ENCODE data around the gene MLF2. TPM values are rescaled to one million over a fixed set of nuclear protein-coding genes. Genes with fewer than 3 reads are reported as not detected.
A peak's percentile ranks its signal among the peaks of the same experiment; 100 is the strongest.

Gene MLF2
- total and polyA plus RNA-seq, 2 of the 13 experiments (the other 11 are each of a cell fraction or from before 2014, with no cell fraction given) = 88.1 to 167 TPM

DNA sequence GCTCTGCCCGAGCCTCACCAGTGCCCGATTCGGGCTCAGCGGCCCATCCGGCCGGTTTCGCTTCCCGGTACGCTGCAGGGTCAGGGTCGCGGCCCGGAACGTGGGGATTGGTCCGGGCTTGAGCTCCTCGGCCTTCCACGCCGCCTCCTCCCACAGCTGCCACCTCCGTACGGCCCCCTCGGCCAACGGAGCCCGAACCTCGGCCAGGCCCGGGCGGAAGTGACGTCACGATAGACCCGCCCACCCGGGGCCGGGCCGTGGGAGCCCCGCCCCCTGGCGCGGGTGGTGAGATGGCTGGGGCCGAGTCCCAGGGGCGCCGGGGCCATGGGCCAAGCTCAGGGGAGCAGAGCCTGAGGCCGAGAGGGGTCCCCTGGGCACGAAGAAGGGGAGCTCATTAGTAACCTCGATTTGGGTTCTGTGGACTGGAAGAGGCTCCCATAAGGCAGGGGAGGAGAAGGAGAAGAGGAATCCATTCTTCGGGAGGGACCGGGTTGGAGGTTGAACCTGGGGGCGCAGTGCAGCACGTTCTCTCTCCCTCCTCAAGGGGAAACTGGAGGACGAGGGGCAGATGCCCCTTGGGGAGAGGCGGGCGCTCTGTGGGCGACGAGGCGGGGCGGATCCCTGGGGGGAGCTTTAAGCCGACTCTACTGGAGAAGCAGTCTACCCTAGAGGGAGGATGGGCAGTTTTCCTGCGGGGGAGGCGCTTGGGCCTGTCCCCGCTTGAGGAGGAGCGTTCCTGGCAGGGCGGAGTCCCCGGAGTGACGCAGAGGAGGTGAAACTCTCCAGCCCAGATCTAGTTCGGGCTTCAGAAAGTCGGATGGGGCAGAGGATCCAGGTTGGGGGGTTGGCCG, at the start of gene MLF2 (continued):
- TF ChIP-seq, protein P1, sequence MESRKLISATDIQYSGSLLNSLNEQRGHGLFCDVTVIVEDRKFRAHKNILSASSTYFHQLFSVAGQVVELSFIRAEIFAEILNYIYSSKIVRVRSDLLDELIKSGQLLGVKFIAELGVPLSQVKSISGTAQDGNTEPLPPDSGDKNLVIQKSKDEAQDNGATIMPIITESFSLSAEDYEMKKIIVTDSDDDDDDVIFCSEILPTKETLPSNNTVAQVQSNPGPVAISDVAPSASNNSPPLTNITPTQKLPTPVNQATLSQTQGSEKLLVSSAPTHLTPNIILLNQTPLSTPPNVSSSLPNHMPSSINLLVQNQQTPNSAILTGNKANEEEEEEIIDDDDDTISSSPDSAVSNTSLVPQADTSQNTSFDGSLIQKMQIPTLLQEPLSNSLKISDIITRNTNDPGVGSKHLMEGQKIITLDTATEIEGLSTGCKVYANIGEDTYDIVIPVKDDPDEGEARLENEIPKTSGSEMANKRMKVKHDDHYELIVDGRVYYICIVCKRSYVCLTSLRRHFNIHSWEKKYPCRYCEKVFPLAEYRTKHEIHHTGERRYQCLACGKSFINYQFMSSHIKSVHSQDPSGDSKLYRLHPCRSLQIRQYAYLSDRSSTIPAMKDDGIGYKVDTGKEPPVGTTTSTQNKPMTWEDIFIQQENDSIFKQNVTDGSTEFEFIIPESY (CRISPR knock-in tag; IDR thresholded peaks at IDR 0.05) = peak; percentile 45; the same call in 1 of the 2 replicates
- TF ChIP-seq ZNF430 (CRISPR knock-in tag; IDR thresholded peaks at IDR 0.05) (peak; percentile 64; the same call in 1 of the 2 replicates), GZF1 (CRISPR knock-in tag; IDR thresholded peaks at IDR 0.05) (no peak), TAF15 (IDR thresholded peaks at IDR 0.05; ENCODE audit: low read depth, low read length, poor library complexity, severe bottlenecking) (no peak), TARDBP (CRISPR knock-in tag; IDR thresholded peaks at IDR 0.05) (peak; percentile 86), MYC (CRISPR knock-in tag; IDR thresholded peaks at IDR 0.05; ENCODE audit: borderline replicate concordance) (peak; percentile 69), PHF20 (CRISPR knock-in tag; IDR thresholded peaks at IDR 0.05) (no peak; the same call in 1 of the 2 replicates), PITX1 (CRISPR knock-in tag; IDR thresholded peaks at IDR 0.05) (peak; percentile 3; the same call in 1 of the 2 replicates), PCBP2 (optimal IDR thresholded peaks at IDR 0.05; ENCODE audit: low read depth, low read length, poor library complexity, severe bottlenecking) (no peak), LCORL (IDR thresholded peaks at IDR 0.05) (no peak), LCORL (CRISPR knock-in tag; IDR thresholded peaks at IDR 0.05) (peak; percentile 64; the same call in 1 of the 2 replicates), CHD2 (IDR thresholded peaks at IDR 0.05; ENCODE audit: low read depth, low read length) (peak; percentile 31; the same call in 1 of the 2 replicates), KAT2B (IDR thresholded peaks at IDR 0.05; ENCODE audit: borderline replicate concordance, low read depth, low read length) (no peak), ZNF761 (CRISPR knock-in tag; conservative IDR thresholded peaks at IDR 0.05) (no peak; the same call in 1 of the 2 replicates), ZSCAN25 (CRISPR knock-in tag; IDR thresholded peaks at IDR 0.05) (peak; percentile 78), SNAPC2 (CRISPR knock-in tag; IDR thresholded peaks at IDR 0.05) (peak; percentile 55; the same call in 1 of the 2 replicates), ZNF24 (IDR thresholded peaks at IDR 0.05) (no peak), ZNF274 (CRISPR knock-in tag; IDR thresholded peaks at IDR 0.05) (peak; percentile 73), ZNF75D (CRISPR knock-in tag; IDR thresholded peaks at IDR 0.05; ENCODE audit: borderline replicate concordance) (peak; percentile 84; the same call in 1 of the 2 replicates), ZSCAN12 (CRISPR knock-in tag; IDR thresholded peaks at IDR 0.05) (no peak), EEA1 (CRISPR knock-in tag; IDR thresholded peaks at IDR 0.05; ENCODE audit: borderline replicate concordance) (no peak; the same call in 1 of the 2 replicates), ZNF614 (CRISPR knock-in tag; IDR thresholded peaks at IDR 0.05; ENCODE audit: borderline replicate concordance) (peak; percentile 46; the same call in 1 of the 2 replicates)
- TF ChIP-seq, protein P2, sequence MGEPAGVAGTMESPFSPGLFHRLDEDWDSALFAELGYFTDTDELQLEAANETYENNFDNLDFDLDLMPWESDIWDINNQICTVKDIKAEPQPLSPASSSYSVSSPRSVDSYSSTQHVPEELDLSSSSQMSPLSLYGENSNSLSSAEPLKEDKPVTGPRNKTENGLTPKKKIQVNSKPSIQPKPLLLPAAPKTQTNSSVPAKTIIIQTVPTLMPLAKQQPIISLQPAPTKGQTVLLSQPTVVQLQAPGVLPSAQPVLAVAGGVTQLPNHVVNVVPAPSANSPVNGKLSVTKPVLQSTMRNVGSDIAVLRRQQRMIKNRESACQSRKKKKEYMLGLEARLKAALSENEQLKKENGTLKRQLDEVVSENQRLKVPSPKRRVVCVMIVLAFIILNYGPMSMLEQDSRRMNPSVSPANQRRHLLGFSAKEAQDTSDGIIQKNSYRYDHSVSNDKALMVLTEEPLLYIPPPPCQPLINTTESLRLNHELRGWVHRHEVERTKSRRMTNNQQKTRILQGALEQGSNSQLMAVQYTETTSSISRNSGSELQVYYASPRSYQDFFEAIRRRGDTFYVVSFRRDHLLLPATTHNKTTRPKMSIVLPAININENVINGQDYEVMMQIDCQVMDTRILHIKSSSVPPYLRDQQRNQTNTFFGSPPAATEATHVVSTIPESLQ (CRISPR knock-in tag; conservative IDR thresholded peaks at IDR 0.05) = 0 out of 2 replicates have a peak, but pooled peaks have one; percentile 29
- TF ChIP-seq, protein P3, sequence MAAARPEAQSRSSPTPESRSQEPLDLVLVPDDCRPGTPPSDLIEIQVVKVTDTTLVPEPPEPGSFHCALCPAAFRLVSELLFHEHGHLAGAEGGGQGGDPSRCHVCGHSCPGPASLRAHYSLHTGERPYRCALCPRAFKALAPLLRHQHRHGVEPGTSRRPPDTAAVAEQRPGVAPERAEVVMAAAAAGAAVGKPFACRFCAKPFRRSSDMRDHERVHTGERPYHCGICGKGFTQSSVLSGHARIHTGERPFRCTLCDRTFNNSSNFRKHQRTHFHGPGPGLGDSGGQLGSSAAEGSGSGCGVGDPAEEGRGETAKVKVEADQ (CRISPR knock-in tag; IDR thresholded peaks at IDR 0.05; ENCODE audit: borderline replicate concordance) = no peak; the same call in 1 of the 2 replicates
- TF ChIP-seq, protein P4, sequence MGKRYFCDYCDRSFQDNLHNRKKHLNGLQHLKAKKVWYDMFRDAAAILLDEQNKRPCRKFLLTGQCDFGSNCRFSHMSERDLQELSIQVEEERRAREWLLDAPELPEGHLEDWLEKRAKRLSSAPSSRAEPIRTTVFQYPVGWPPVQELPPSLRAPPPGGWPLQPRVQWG (CRISPR knock-in tag; IDR thresholded peaks at IDR 0.05; ENCODE audit: borderline replicate concordance, low read depth) = no peak
